ENCODE measurements around the gene MED4.

- TF ChIP-seq POLR2A (IDR thresholded peaks at IDR 0.05; ENCODE audit: low read length) (no peak), GATA1 (IDR thresholded peaks at IDR 0.05; ENCODE audit: low read depth, low read length) (no peak)
Observed at GRCh38 chr13:48125794-48126228, 30.9 kb upstream of the MED4 start.

All from erythroblast (primary cell).